DMS153 treated with DMSO at 0.1 percent for 48 hours (cell line): ENCODE measurements around the gene DNAAF8.

Experiments
- DNase-seq: peaks from one replicate; lab custom pipeline; 2025; ENCODE audit not compliant: unreplicated experiment; lab: John Stamatoyannopoulos, UW

Gene DNAAF8

DNA sequence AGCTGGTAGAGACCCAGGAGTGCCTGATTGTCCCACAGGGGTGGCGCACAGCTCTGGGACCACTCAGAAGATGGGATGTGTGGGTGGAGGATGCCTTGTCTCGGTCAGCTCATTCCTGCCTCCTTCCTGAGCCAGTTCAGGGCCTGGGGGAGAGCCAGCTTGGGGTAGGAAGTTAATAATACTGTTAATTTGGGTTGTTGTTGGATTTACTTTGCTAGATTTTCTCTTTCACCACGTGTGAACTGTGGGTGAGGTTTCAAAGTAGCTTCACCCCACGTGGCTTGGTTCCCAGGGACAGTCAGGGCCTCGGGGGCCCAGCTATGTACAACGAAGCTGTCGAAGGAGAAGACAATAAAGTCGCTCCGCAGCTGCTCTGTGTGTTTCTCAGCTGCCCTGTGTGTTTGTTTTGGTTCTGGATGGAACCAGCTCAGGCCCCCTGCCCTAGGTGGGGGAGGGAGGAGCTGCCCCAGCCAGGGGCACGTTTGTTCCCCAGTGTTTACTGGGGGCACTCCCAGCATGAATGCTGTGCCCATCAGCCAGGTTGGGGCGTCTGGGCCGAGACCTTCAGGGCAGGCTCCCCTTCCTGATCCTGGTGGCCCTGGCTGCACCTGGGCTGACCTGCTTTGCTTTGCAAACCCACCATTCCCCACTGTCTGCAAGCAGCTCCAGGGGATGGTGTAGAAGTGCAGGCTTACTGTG, 38.7 kb upstream of the DNAAF8 start:
- no peak for DNase-seq

DNA sequence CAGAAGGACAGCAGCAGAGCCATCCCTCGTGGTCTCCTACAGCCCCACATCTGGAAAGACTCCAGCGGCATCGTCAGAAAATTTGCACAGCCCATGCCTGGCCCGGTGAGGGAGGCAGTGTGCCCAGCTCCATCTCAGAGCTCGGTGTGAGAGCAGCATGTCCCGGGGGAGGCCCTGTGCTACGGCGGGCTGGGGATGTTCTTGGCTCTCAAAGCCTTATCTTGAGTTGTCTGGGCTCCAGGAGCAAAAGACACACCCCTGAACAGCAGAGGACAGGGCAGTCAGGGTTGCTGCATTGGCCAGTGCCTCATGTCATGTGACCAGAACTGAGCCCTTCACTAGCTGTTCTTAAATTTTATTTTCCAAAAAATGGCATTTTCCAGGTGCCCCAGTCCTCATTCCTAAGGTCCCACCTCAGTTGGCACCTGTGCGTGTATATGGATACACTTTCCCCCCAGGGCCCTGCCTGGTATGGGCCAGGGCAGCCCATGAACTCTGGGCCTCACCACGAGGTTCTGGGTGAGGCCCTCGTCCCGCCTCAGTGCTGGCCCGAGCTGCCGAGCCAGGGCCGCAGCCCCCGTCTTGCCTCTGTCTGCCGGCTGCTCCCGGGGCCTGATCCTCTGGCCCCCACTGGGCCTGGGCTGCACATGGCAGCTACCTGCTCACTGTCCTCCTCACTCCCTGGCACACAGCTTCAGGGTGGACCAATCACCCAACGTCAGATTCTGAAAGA, 38.0 kb upstream of the DNAAF8 start:
- no peak for DNase-seq

- no peak for DNase-seq
These were observed 37.2 kb upstream of the DNAAF8 start for GRCh38 chr16:4696905-4697847.

GRCh38 chr16:4697848-4698291, 36.5 kb upstream of the DNAAF8 start:
- no peak for DNase-seq

DNA sequence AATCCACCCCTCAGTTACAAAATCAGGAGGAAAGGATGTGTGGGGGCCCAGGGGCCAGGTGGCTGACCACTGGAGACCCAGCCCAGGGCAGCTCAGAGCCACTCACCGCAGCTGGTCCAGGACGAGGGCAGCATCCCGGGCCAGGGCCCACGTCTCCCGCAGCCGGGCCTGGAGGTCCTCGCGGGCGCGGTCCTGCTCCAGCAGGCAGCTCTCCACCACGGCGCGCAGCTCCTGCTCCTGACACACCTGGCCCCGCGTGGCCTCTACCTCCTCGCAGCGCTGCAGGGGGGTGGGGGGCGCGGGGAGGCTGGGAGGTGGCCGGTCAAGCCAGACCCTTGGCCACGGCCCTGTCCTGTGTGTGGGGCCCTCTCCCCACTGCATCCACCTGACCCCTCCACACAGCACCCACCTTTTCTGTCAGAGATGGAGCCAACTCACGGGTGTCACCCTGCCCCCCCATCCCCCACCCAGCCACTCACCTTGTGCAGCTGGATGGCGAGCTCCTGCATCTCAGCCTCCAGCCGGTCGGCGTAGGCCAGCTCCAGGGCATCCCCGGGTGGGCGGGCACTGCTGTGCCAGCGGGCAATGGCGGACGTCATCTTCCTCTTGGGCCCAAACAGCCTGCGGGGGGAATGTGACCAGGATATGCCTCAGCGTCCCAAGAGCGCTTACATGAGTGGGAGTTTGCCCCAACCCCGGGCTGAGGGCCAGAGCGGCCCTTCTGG, 35.9 kb upstream of the DNAAF8 start:
- DNase-seq: no peak

DNA sequence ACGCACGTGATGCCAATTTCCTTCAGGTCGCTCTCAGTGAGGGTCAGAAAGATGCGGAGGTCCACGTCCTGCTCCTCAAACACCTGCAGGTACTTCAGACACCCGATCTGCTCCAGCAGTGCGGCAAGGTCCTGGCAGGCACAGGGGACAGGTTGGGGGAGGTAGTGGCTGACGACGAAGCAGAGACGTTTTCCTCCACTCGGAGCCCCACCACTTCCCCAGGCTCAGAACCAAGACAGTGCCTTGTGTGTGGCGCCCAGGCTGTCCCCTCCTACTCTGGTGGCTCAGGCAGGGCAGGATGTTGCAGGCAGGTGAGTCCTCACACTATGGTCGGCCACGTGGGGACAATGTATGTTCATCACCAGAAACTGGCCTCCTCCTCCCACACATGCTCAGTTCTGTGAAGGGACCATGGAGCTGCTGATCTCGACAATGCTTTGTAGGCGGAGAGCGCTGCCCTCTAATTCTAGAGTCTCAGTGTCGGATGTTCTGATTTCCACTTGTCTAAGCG, 35.2 kb upstream of the DNAAF8 start:
- DNase-seq: no peak

- DNase-seq: no peak
These were observed 33.8 kb upstream of the DNAAF8 start for GRCh38 chr16:4700380-4700996.

DNA sequence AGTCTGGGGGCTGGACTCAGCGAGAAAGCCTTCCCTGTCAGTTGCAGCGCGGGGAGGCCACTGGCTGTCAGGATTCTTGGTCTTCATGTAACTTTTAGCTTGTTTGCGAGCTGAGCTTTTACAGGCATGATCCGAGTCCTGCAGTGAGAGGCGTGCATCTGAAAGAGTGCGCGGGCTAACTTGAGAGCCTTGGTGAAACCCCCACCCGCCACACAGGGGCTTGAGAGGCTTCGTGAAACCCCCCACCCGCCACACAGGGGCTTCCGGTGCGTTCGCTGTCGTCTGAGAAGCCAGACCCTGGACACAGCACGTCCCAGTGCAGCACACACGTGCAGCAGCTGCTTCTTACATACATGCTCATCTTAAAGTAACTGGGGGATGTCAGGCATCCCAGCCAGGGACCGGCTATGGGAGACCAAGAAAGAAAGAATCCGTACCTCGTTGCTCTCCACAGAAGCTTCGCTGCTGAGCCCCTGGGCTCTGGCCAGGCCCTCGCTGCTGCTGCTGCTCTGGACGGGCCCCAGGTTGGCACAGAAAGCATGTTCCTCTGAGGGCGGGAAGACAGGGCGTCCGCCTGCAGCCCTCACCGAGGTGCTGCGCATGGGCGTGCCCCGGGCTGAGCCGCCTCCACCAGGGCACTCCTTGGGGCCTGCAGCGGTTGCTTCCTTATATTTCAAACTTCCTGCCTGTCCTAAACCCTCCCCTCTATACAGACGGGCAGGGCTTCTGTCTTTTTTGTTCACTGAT, 33.2 kb upstream of the DNAAF8 start:
- no peak for DNase-seq

DNA sequence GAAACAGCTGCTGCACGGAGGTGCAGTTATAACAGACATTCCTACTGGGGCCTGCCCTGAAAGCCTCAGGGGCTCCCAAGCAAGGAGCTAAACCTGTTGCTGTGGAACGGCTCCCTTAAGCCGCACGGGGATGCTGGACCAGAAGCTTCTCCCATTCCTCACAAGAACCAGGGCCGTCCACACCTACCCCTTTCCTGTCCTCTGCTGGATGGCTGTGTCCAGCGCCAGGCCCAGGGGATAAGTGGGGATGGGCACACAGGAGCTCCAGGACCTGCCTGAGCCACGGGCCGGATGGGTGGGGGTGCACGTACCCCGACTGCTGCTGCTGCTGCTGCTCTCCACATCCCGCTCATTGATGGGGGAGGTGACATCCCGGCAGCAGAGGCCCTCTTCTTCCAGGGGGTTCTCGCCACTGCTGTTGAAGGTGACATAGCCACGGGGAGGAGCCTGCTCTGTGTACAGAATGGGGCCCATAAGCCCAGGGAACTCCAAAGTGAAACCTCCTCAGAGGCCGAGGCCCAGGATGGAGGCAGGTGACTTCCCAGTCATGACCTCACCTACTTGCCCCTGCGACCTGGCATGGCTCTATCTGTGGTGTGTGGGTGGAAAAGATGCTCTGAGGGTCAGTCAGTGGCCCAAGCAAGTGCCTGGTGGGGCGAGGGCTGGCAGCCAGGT, 32.4 kb upstream of the DNAAF8 start:
- no peak for DNase-seq

- no peak for DNase-seq
These were observed 31.9 kb upstream of the DNAAF8 start for GRCh38 chr16:4702466-4702808.

DNA sequence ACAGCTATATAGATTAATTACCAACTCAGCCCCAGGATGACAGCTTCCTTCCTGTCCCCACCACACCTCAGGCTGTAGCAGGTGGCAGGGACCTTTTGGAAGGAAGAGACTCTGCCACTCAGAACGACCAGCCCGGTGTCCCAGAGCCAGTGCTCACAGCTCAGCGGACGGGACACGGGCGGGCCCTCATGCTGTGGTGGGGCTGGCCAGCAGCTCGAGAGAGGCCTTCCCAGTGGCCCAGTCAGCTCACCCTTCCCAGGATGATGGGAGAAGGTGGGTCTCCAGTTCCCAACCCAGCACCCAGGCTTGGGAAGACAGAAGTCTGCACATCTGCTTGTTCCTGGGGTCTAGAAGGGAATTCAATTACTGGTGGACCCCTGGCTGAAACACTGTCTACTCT, 30.4 kb upstream of the DNAAF8 start:
- no peak for DNase-seq

DNA sequence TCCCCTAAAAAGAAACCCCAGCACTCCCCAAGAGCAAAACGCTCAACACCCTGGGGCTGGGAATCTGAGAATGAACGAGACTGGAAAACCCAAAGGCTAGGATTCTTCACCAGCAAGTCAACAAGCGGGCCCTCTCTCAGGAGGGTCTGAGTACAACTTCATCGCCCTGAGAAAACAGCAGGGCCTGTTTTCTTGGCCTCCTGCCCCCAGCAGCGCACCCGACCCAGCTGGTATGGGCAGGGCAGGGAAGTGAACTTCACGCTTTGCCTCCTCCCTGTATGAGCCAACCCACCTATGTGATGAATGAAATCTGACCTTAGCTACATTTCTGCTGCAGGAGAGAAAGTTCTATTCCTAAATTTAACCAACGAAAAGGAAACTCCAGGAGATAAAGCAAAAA, 29.8 kb upstream of the DNAAF8 start:
- no peak for DNase-seq

DNA sequence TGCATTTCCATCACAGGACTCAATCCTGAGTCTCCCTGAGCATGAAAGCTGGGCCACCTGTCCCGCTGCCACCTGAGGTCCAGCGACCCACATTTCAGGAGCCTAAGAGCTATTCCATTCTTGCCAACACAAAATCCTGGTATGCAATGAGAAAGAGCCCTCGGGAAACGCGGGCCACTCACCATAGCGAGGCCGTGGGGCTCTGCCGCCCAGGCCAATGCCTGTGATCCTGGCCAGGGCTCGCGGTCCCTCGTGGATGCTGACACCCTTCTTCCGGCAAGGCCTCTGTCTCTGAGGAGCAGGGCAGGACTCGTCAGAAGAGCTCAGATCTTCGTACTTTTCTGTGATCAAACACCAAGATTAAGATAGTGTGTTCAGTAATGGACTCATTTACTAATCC, 29.4 kb upstream of the DNAAF8 start:
- no peak for DNase-seq

GRCh38 chr16:4706871-4707270, 27.5 kb upstream of the DNAAF8 start:
- no peak for DNase-seq

DNA sequence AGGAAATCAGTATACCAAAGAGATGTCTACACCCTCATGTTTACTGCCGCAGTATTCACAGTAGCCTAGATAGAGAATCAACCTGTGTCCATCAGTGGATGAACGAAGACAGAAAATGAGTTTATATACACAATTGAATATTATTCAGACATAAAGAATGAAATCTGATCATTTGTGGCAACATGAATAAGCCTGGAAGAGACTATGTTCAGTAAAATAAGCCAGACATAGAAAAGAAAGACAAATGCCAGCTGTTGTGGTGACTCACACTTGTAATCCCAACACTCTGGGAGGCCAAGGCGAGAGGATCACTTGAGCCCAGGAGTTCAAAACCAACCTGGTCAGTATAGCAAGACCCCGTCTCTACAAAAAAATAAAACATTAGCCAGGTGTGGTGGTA, 24.9 kb upstream of the DNAAF8 start:
- no peak for DNase-seq

DNA sequence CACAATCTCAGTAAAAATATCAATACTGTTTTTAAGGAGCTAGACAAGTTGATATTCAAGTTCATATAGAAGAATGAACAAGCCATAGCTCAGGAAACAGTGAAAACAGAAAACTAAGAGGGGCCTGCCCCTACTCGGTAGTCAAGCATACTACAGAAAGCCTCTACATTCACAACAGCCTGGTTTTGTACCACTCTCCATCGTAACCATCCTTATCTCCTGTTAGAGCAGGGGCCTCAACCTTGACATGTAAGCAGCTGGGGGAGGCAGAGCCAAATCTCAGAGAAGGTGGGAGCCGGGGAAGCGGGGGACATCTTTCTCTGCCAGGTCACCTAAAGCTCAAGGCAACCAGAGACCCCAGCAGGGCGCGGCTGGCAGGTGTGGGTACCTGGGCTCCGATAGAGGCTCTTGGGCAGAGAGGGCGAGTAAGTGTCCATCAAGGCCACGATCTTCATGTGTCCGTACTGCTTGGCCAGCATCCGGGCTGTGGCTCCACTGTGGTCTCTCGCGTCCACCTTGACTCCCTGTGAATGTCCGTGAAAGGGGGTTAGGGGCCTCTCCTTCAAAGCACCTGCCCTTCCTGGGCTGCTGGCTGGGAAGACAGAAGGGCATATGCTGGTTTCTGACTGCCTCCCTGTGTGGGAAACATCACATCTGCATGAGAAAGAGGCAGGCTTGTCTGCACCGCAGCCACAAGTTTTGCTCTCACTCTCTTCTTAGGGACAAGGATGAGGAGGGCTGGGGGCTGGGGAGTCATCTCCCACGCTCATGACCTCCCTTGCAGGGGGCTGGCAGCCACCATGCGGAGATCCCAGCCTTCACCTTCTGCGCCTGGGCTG, 20.5 kb upstream of the DNAAF8 start:
- no peak for DNase-seq

DNA sequence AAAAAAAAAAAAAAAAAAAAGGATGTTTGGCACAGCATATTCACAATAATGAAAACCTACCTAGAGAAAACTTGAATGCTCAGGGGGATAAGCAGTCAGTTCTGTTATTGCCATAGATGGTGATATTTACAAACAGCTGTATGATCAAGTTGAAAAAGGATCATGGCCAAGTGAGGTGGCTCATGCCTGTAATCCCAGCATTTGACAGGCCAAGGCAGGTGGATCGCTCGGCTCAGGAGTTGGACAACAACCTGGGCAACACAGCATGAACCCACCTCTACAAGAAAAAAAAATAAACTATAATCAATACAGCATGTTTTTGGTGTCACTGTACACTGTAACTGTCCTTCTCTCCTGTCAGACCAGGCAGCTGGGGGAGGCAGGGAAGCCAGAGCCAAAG, 19.3 kb upstream of the DNAAF8 start:
- DNase-seq: no peak

- no peak for DNase-seq
These were observed 15.9 kb upstream of the DNAAF8 start for GRCh38 chr16:4718466-4718865.
